Suprapubic skin (tissue), 4 donors: Measurements from ENCODE around the gene RPP38.

Experiments
- CTCF ChIP-seq, 2 donors: fragments of 200-600 bp in 1 of 2; fragments of 450-650 bp in 1 of 2; sonication (generic) in 1 of 2; IDR thresholded peaks; one replicate each; pipeline ENCODE4 v1.5.1; 2016 to 2019; ENCODE audit warnings: antibody characterized with exemption in 2 of 2, mild to moderate bottlenecking in 1 of 2, moderate library complexity in 1 of 2
- EP300 ChIP-seq: sonication (generic); formaldehyde crosslinking; IDR thresholded peaks from one replicate; pipeline ENCODE4 v1.6.1; 2017; ENCODE audit warnings: antibody characterized with exemption
- POLR2AphosphoS5 ChIP-seq, 3 donors: sonication (generic); formaldehyde crosslinking; IDR thresholded peaks; one replicate each; pipeline ENCODE4 v1.6.1; 2017; ENCODE audit warnings: antibody characterized with exemption in 3 of 3

- TF ChIP-seq CTCF (IDR thresholded peaks at IDR 0.05) (no peak), POLR2AphosphoS5 (IDR thresholded peaks at IDR 0.05) (no peak), EP300 (no peak)
Observed at GRCh38 chr10:15075421-15075820, 21.7 kb upstream of the RPP38 start.
